H9 (cell line): ENCODE results near the gene MTO1. TPM values are rescaled to one million over a fixed set of nuclear protein-coding genes. Genes with fewer than 3 reads are reported as not detected.

Source experiments
- DNase-seq: peaks from one replicate; pipeline ENCODE4 v3.0.0-alpha.2; 2017
- H2AFZ ChIP-seq: one replicate; pipeline ENCODE4 v1.6.1; 2013; ENCODE audit warnings: mild to moderate bottlenecking, low read length, control low read depth, moderate library complexity
- H2AK5ac ChIP-seq: 2 replicates; pipeline ENCODE4 v1.6.1; 2013; ENCODE audit warnings: low read length, control low read depth, mixed read lengths; ENCODE audit not compliant: insufficient read length
- H2BK120ac ChIP-seq: one replicate; pipeline ENCODE4 v1.6.1; 2013; ENCODE audit warnings: low read depth, mild to moderate bottlenecking, low read length, control low read depth, inconsistent platforms; ENCODE audit not compliant: poor library complexity, severe bottlenecking
- H2BK12ac ChIP-seq: 2 replicates; pipeline ENCODE4 v1.6.1; 2013; ENCODE audit warnings: low read length, control low read depth, mixed read lengths, low read depth; ENCODE audit not compliant: insufficient read length
- H2BK15ac ChIP-seq: 2 replicates; pipeline ENCODE4 v1.6.1; 2013; ENCODE audit warnings: low read depth, low read length, control low read depth
- H2BK20ac ChIP-seq: one replicate; pipeline ENCODE4 v1.6.1; 2013; ENCODE audit warnings: low read depth, mild to moderate bottlenecking, low read length, control low read depth, inconsistent platforms; ENCODE audit not compliant: poor library complexity, severe bottlenecking
- H2BK5ac ChIP-seq: 2 replicates; pipeline ENCODE4 v1.6.1; 2013; ENCODE audit warnings: low read length, control low read depth, mixed read lengths; ENCODE audit not compliant: insufficient read length
- H3K14ac ChIP-seq: 2 replicates; pipeline ENCODE4 v1.6.1; 2013; ENCODE audit warnings: low read length, control low read depth; ENCODE audit not compliant: insufficient read depth
- H3K18ac ChIP-seq: 2 replicates; pipeline ENCODE4 v1.6.1; 2013; ENCODE audit warnings: low read depth, mild to moderate bottlenecking, mixed read lengths, low read length, control low read depth; ENCODE audit not compliant: insufficient read length
- H3K23ac ChIP-seq: 2 replicates; pipeline ENCODE4 v1.6.1; 2013; ENCODE audit warnings: low read length, control low read depth, mixed read lengths, low read depth; ENCODE audit not compliant: insufficient read length
- H3K23me2 ChIP-seq: 2 replicates; pipeline ENCODE4 v1.6.1; 2013; ENCODE audit warnings: low read depth, mild to moderate bottlenecking, mixed read lengths, low read length, control low read depth; ENCODE audit not compliant: insufficient read length, poor library complexity, severe bottlenecking
- H3K27ac ChIP-seq: 2 replicates; pipeline ENCODE4 v1.5.1; 2013; ENCODE audit warnings: low read length, control low read depth, mixed read lengths, low read depth; ENCODE audit not compliant: insufficient read length
- H3K27me3 ChIP-seq: 2 replicates; pipeline ENCODE4 v1.6.1; 2013; ENCODE audit warnings: low read length, control low read depth, inconsistent platforms; ENCODE audit not compliant: insufficient read depth
- H3K4ac ChIP-seq: 2 replicates; pipeline ENCODE4 v1.6.1; 2013; ENCODE audit warnings: low read depth, mild to moderate bottlenecking, control low read depth, inconsistent platforms, low read length, moderate library complexity
- H3K4me1 ChIP-seq: 2 replicates; pipeline ENCODE4 v1.6.1; 2013; ENCODE audit warnings: low read length, control low read depth, inconsistent platforms; ENCODE audit not compliant: insufficient read depth
- H3K4me2 ChIP-seq: 2 replicates; pipeline ENCODE4 v1.6.1; 2013; ENCODE audit warnings: low read length, control low read depth, mixed read lengths; ENCODE audit not compliant: insufficient read length, insufficient read depth
- H3K56ac ChIP-seq: 2 replicates; pipeline ENCODE4 v1.6.1; 2013; ENCODE audit warnings: low read depth, mild to moderate bottlenecking, mixed read lengths, low read length, control low read depth; ENCODE audit not compliant: insufficient read length
- H3K79me1 ChIP-seq: 2 replicates; pipeline ENCODE4 v1.6.1; 2013; ENCODE audit warnings: low read depth, mild to moderate bottlenecking, moderate library complexity, low read length, control low read depth, inconsistent platforms; ENCODE audit not compliant: insufficient read depth, poor library complexity, severe bottlenecking
- H3K79me2 ChIP-seq: 2 replicates; pipeline ENCODE4 v1.6.1; 2013; ENCODE audit warnings: low read length, control low read depth, inconsistent platforms; ENCODE audit not compliant: insufficient read depth
- H3K9ac ChIP-seq: 2 replicates; pipeline ENCODE4 v1.6.1; 2013; ENCODE audit warnings: low read length, control low read depth, mixed read lengths; ENCODE audit not compliant: insufficient read length; ENCODE audit errors: extremely low read depth
- H3K9me3 ChIP-seq: one replicate; pipeline ENCODE4 v1.6.1; 2013; ENCODE audit warnings: low read depth, low read length, inconsistent platforms; ENCODE audit not compliant: control insufficient read depth
- H3T11ph ChIP-seq: one replicate; pipeline ENCODE4 v1.6.1; 2013; ENCODE audit warnings: mild to moderate bottlenecking, low read length, control low read depth, inconsistent platforms
- H4K20me1 ChIP-seq: one replicate; pipeline ENCODE4 v1.6.1; 2013; ENCODE audit not compliant: control insufficient read depth, insufficient read length, insufficient read depth
- H4K5ac ChIP-seq: 2 replicates; pipeline ENCODE4 v1.6.1; 2013; ENCODE audit warnings: low read depth, mild to moderate bottlenecking, mixed read lengths, low read length, control low read depth; ENCODE audit not compliant: insufficient read length
- H4K8ac ChIP-seq: replicated peaks from 2 replicates; pipeline ENCODE4 v1.6.1; 2013; ENCODE audit warnings: low read length, control low read depth, mixed read lengths, low read depth; ENCODE audit not compliant: insufficient read length
- H4K91ac ChIP-seq: 2 replicates; pipeline ENCODE4 v1.6.1; 2013; ENCODE audit warnings: low read depth, mild to moderate bottlenecking, moderate library complexity, mixed read lengths, low read length, control low read depth; ENCODE audit not compliant: insufficient read length
- H3K27ac Mint-ChIP-seq, 3 experiments: 2 replicates in 2 of 3; 3 replicates in 1 of 3; pipeline ENCODE4 v1.8.0; 2020 to 2021; ENCODE audit warnings: mixed read lengths in 3 of 3, mild to moderate bottlenecking in 1 of 3, moderate library complexity in 1 of 3
- H3K27me3 Mint-ChIP-seq: 2 replicates; pipeline ENCODE4 v1.8.0; 2021; ENCODE audit warnings: low read depth, mild to moderate bottlenecking, moderate library complexity, mixed read lengths
- H3K36me3 Mint-ChIP-seq, 3 experiments: 2 replicates in 2 of 3; 3 replicates in 1 of 3; pipeline ENCODE4 v1.8.0; 2020 to 2021; ENCODE audit warnings: low read depth in 3 of 3, mixed read lengths in 3 of 3; ENCODE audit not compliant: insufficient read depth in 1 of 3
- H3K4me1 Mint-ChIP-seq, 2 experiments: 2 replicates each; pipeline ENCODE4 v1.8.0; 2020; ENCODE audit warnings: mixed read lengths in 2 of 2
- H3K4me3 Mint-ChIP-seq, 2 experiments: 2 replicates in 1 of 2; 3 replicates in 1 of 2; pipeline ENCODE4 v1.8.0; 2020 to 2021; ENCODE audit warnings: mild to moderate bottlenecking in 2 of 2, mixed read lengths in 2 of 2, moderate library complexity in 1 of 2
- H3K9me3 Mint-ChIP-seq, 2 experiments: 2 replicates in 1 of 2; 3 replicates in 1 of 2; pipeline ENCODE4 v1.8.0; 2020; ENCODE audit warnings: mild to moderate bottlenecking in 2 of 2, mixed read lengths in 2 of 2, moderate library complexity in 1 of 2
- CTCF ChIP-seq: fragments of 200-600 bp; sonication (generic); conservative IDR thresholded peaks from 3 replicates; pipeline ENCODE4 v1.8.0; 2021; ENCODE audit warnings: antibody characterized with exemption, mild to moderate bottlenecking
- WGBS: extraction: QIAGEN DNeasy Blood & Tissue Kit; methylation state at CpG from one replicate; pipeline ENCODE4 v1.1.7; 2013; ENCODE audit warnings: missing lambda C conversion rate, low lambda C conversion rate, mixed read lengths; ENCODE audit not compliant: insufficient read length; ENCODE audit errors: extremely low coverage; 5-methylcytosine and 5-hydroxymethylcytosine counted together
- total RNA-seq: library from RNA; stranded (reverse); gene quantifications from 2 replicates; pipeline ENCODE4 v1.2.1, GENCODE V29; 2021

The MTO1 gene
- total RNA-seq, 1 experiment from 2014 or later, result 27.8 TPM

- Histone ChIP-seq H3K27ac (no peak overlapping the region), H2BK5ac (no peak overlapping the region), H2AK5ac (no peak overlapping the region), H3K23ac (no peak overlapping the region), H3K4me1 (no peaks in the 10 kb centered on the region), H2BK120ac (no peak overlapping the region), H4K20me1 (no peaks in the 10 kb centered on the region), H3K9me3 (no peaks in the 10 kb centered on the region), H3T11ph (no peak overlapping the region), H3K56ac (no peak overlapping the region), H3K23me2 (peaks cover 3% of the 10 kb centered on the region), H4K5ac (no peak overlapping the region), H3K4ac (no peak overlapping the region; the same call in 1 of the 2 replicates), H3K79me2 (peaks cover 10% of the 10 kb centered on the region; the same call in 1 of the 2 replicates), H3K4me2 (peak overlapping the region; percentile 11), H3K79me1 (no peaks in the 10 kb centered on the region), H2BK15ac (no peak overlapping the region), H3K27me3 (no peaks in the 10 kb centered on the region), H3K9ac (no peak overlapping the region), H2BK12ac (no peak overlapping the region), H3K18ac (peak overlapping the region; percentile 72), H2AFZ (no peak overlapping the region), H3K14ac (peak overlapping the region; percentile 92; the same call in 1 of the 2 replicates), H4K8ac (no peak overlapping the region), H4K91ac (no peak overlapping the region), H2BK20ac (no peak overlapping the region)
- peak overlapping the region in 1 of 3 experiments; percentile 53; a peak in 1 of 7 replicates for H3K27ac Mint-ChIP-seq
- peak overlapping the region; percentile 46 to 57; a peak in 3 of 5 replicates for H3K4me3 Mint-ChIP-seq
- no CpG with 5 or more reads among the region's 50 CpGs for WGBS
- H3K36me3 Mint-ChIP-seq, result peaks cover 25% of the 10 kb centered on the region in 3 experiments
- peaks cover 14 to 16% of the 10 kb centered on the region in 2 experiments for H3K9me3 Mint-ChIP-seq
- peak; percentile 66 for DNase-seq
- H3K4me1 Mint-ChIP-seq, result peaks cover 10 to 24% of the 10 kb centered on the region in 2 experiments
- no peak for TF ChIP-seq CTCF
- H3K27me3 Mint-ChIP-seq, result peaks cover 12% of the 10 kb centered on the region
Observed at GRCh38 chr6:73523434-73524123, 62.0 kb downstream of the MTO1 start.
